NCI-H1105 (cell line): ENCODE results near the gene PHACTR4.
"Not testable (repeated sequence)": the region's sequence is repeated elsewhere in the genome, so short reads cannot be mapped to it uniquely, and the experiment has no call there.

Source experiments
- DNase-seq: peaks from one replicate; lab custom pipeline; 2025; lab: John Stamatoyannopoulos, UW

PHACTR4 gene

GRCh38 chr1:28371010-28371377 lies 1.5 kb downstream of the PHACTR4 start:
- no peak for DNase-seq

GRCh38 chr1:28373450-28373849 lies 3.9 kb downstream of the PHACTR4 start:
- not testable (repeated sequence) for DNase-seq

- no peak for DNase-seq
Observed at GRCh38 chr1:28374297-28374696, 4.8 kb downstream of the PHACTR4 start.

GRCh38 chr1:28375598-28375997 lies 6.1 kb downstream of the PHACTR4 start:
- DNase-seq = not testable (repeated sequence)

- DNase-seq = not testable (repeated sequence)
Observed at GRCh38 chr1:28376195-28376594, 6.7 kb downstream of the PHACTR4 start.

GRCh38 chr1:28378906-28379305 lies 9.4 kb downstream of the PHACTR4 start:
- no peak for DNase-seq

- no peak for DNase-seq
Observed at GRCh38 chr1:28380394-28380793, 10.9 kb downstream of the PHACTR4 start.

GRCh38 chr1:28383785-28384184 lies 14.2 kb downstream of the PHACTR4 start:
- not testable (repeated sequence) for DNase-seq

GRCh38 chr1:28392027-28392652 lies 22.6 kb downstream of the PHACTR4 start:
- DNase-seq = no peak

- no peak for DNase-seq
Observed at GRCh38 chr1:28394136-28394535, 24.6 kb downstream of the PHACTR4 start.

- no peak for DNase-seq
Observed at GRCh38 chr1:28395181-28395580, 25.6 kb downstream of the PHACTR4 start.

- DNase-seq = no peak
Observed at GRCh38 chr1:28401760-28402159, 32.2 kb downstream of the PHACTR4 start.

- DNase-seq = no peak
Observed at GRCh38 chr1:28409090-28409489, 39.5 kb downstream of the PHACTR4 start.

- DNase-seq = no peak
Observed at GRCh38 chr1:28411656-28412055, 42.1 kb downstream of the PHACTR4 start.

- DNase-seq = no peak
Observed at GRCh38 chr1:28412731-28413130, 43.2 kb downstream of the PHACTR4 start.

- no peak for DNase-seq
Observed at GRCh38 chr1:28416509-28417194, 47.1 kb downstream of the PHACTR4 start.

- DNase-seq = no peak
Observed at GRCh38 chr1:28417441-28417922, 47.9 kb downstream of the PHACTR4 start.

GRCh38 chr1:28417926-28418637 lies 48.5 kb downstream of the PHACTR4 start:
- DNase-seq = no peak

- no peak for DNase-seq
Observed at GRCh38 chr1:28421744-28422143, 52.2 kb downstream of the PHACTR4 start.

GRCh38 chr1:28426831-28427230 lies 57.3 kb downstream of the PHACTR4 start:
- DNase-seq = no peak

- DNase-seq = no peak
Observed at GRCh38 chr1:28428012-28428411, 58.5 kb downstream of the PHACTR4 start.

GRCh38 chr1:28428990-28429520 lies 59.5 kb downstream of the PHACTR4 start:
- no peak for DNase-seq
